GM19328 (cell line): ENCODE data around the gene GNG7.
"Not testable (repeated sequence)": the region's sequence is repeated elsewhere in the genome, so short reads cannot be mapped to it uniquely, and the experiment has no call there.

Experiments used
- ATAC-seq: cut with Tn5 transposase; IDR thresholded peaks from one replicate; pipeline ENCODE4 v1.9.1; 2021; ENCODE audit warnings: mild to moderate bottlenecking, moderate library complexity; ENCODE audit not compliant: unreplicated experiment

Gene GNG7

GRCh38 chr19:2556221-2557092 lies 146.0 kb downstream of the GNG7 start:
- ATAC-seq, result no peak

DNA sequence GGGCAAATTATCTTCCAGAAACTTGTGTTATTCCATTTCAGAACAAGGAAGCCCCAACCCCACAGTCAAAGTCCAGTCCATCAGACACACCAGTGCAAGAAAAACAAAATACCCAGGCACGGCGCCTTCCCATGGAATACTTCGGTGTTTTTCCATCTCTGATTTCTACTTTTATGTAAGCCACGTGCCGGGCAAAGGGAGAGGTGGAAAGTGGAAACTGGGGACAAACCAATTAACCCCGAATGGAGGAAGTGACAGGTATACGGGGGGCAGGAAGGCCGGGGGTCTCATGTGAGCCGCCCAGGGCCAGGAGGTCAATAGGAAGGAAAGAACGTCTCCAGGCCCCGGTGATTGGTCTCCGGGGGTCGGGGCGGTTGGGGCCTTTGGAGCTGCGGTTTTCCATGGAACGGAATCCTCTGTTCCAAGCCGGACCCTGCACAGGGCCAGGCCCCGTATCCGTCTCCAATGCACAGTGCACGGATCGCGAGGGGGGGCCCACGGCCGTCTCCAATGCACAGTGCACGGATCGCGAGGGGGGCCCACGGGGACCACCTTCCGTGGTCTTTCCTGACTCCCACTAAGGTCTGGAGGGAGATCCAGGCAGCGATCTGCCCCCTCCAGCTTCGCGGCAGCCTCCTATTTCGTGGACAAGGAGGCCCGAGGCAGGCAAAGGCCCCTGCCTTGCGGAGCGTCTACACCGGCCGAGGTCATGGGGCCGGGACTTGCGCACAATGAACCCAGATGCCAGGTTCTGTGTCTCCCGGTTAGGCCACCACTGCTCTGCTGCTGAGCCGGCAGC lies 146.9 kb downstream of the GNG7 start:
- ATAC-seq, result no peak

DNA sequence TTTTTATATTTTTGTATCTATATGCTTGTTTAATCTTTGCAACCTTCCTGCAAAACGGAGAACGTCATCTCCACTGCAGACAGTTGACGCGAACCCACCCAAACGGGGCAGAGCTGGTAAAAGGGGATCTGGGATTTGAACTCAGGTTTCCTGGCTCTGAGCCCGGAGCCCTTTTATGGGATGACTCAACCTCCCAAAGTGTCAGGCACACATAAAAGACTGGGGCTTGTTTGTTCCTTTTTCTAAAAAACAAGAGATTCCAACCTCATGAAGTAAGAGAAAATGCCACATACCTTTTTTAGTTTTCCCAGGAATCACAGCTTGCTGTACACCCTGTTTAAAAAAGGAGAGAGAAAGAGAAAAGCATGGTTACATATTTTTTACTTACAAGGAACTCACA lies 147.6 kb downstream of the GNG7 start:
- ATAC-seq, result no peak

DNA sequence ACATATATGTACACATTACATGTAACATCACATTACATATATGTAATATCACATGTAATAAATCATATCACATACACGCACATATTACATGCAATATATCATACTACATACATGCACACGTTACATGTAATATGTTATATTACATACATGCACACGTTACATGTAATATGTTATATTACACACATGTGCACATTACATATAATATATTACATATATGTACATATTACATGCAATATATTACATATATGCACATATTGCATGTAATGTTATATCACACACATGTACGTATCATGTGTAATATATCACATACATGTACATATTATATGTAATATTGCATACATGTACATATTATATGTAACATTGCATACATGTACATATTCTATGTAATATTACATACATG lies 149.0 kb downstream of the GNG7 start:
- ATAC-seq, result no peak

DNA sequence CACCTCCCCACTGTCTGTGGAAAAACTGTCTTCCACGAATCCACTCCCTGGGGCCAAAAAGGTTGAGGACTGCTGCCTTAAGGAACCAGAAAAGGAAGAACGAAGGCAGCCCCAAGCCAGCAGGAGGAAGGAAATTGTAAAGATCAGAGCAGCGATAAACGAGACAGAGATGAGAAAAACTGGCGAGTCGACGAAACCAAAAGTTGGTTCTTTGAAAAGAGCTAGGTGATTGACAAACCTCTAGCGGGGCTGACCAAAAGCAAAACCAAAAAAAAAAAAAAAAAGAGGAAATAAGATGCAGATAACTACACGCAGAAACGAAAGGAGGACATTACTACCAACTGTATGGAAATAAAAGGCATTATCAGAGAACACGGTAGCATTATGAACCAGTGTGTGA lies 149.6 kb downstream of the GNG7 start:
- ATAC-seq, result peak; percentile 57

GRCh38 chr19:2551864-2552185 lies 150.7 kb downstream of the GNG7 start:
- ATAC-seq, result no peak

GRCh38 chr19:2551172-2551863 lies 151.2 kb downstream of the GNG7 start:
- ATAC-seq, result no peak

GRCh38 chr19:2550431-2551171 lies 151.9 kb downstream of the GNG7 start:
- ATAC-seq, result no peak

DNA sequence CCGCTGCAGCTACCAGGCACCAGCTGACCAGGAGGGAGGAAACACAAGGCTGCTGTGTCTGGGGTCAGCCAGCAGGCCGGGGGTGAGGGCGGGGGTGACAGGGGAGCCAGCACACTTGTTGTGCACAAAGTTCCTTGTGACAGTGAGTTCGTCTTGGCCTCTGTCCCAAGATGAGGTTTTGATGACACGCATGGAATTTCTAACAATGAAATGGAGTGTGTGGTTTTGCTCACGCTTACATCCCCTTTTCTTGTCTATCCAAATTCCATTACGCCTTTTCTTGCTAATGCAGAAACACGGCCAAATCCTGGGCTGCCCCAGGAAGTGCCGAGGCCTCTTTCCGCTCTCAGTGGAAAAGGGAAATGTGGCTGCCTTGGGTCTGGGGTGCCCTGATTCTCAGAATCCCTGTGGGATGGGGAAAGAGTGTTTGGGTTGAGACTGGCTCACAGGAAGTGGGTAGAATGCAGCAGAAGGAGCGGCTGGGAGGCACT lies 152.7 kb downstream of the GNG7 start:
- no peak for ATAC-seq

DNA sequence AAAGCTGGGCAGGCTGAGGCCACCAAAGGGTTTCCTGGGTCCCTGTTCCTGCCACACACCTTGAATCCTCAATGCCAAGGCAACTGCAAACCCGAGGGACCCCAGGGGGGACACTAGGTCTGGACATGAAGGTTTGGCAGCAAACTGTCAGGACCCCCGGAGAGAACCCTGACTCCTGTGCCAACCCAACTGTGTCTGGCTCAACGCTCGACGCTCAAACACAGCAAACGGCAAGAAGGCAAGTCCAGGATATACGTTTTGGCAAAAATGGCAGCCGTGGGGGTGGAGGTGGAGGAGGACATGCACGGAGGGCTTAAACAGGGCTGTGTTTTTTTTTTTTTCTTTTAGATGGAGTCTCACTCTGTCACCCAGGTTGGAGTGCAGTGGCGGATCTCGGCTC lies 153.5 kb downstream of the GNG7 start:
- ATAC-seq, result no peak

GRCh38 chr19:2547721-2548120 lies 154.8 kb downstream of the GNG7 start:
- no peak for ATAC-seq

DNA sequence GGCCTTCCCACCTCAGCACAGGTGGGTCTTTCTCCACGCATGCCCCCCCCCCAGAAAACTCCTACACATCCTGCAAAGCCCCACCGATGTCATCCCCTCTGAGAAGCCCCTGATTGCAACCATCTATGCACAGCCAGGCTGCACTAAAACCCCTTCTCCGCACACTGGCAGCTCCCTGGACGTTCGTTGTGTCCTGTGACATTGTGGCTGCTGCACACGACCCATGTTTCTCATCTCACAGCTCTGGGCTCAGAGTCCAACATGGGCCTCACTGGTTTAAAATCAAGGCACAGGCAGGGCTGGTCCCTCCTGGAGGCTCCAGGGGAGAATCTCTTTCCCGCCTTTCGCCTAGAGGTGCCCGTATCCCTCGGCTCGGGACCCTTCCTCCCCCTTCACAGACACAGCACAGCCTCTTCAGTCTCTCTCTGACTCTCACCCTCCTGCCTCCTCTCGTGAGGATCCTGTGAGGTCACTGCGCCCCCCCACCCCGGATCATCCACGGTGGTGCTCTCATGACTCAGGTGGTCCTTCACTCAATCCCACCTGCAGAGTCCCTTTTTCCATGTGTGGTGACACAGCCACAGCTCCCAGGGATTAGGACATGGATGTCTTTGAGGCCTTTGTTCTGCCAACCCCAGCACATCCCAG lies 155.3 kb downstream of the GNG7 start:
- no peak for ATAC-seq

GRCh38 chr19:2546128-2547032 lies 156.1 kb downstream of the GNG7 start:
- no peak for ATAC-seq

DNA sequence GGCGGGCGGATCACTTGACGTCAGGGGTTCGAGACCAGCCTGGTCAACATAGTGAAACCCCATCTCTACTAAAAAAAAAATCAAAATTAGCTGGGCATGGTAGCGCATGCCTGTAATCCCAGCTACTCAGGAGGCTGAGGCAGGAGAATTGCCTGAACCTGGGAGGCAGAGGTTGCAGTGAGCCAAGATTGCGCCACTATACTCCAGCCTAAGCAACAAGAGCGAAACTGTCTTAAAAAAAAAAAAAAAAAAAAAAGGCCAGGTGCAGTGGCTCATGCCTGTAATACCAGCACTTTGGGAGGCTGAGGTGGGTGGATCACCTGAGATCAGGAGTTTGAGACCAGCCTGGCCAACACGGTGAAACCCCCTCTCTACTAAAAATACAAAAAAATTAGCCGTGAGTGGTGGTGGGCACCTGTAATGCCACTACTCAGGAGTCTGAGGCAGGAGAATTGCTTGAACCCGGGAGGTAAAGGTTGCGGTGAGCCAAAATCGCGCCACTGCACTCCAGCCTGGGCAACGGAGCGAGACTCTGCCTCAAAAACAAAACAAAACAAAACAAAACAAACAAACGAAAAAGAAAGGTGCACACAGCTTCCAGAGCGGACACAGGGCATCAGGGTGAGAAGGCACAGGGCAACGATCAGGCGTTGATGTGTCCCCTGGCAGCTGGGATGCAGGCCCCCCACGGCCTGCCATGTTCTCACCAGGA lies 156.9 kb downstream of the GNG7 start:
- not testable (repeated sequence) for ATAC-seq

- no peak for ATAC-seq
Observed at GRCh38 chr19:2544576-2545415, 157.7 kb downstream of the GNG7 start.

GRCh38 chr19:2543463-2544442 lies 158.7 kb downstream of the GNG7 start:
- no peak for ATAC-seq

GRCh38 chr19:2543072-2543462 lies 159.4 kb downstream of the GNG7 start:
- not testable (repeated sequence) for ATAC-seq
